ENCODE measurements around the gene SHC3. TPM values are rescaled to one million over a fixed set of nuclear protein-coding genes. Genes with fewer than 3 reads are reported as not detected.

The SHC3 gene
- total RNA-seq, 1 donor from 2014 or later: 1.1 TPM

- no peak for DNase-seq (ENCODE audit: low read depth)
Observed at GRCh38 chr9:89154218-89154617, 24.4 kb downstream of the SHC3 start.

- peak; percentile 87 for DNase-seq (ENCODE audit: low read depth)
Observed at GRCh38 chr9:89153232-89154017, 25.2 kb downstream of the SHC3 start.

- peak; percentile 63 for DNase-seq (ENCODE audit: low read depth)
Observed at GRCh38 chr9:89149726-89150125, 28.9 kb downstream of the SHC3 start.

- DNase-seq (ENCODE audit: low read depth): no peak
Observed at GRCh38 chr9:89145097-89145496, 33.5 kb downstream of the SHC3 start.

GRCh38 chr9:89144238-89144637 is 34.4 kb downstream of the SHC3 start:
- DNase-seq (ENCODE audit: low read depth): no peak

- DNase-seq (ENCODE audit: low read depth): no peak
Observed at GRCh38 chr9:89143266-89143665, 35.4 kb downstream of the SHC3 start.

- DNase-seq (ENCODE audit: low read depth): peak; percentile 58
Observed at GRCh38 chr9:89139455-89139854, 39.2 kb downstream of the SHC3 start.

GRCh38 chr9:89138463-89139390 is 39.9 kb downstream of the SHC3 start:
- peak; percentile 94 for DNase-seq (ENCODE audit: low read depth)

GRCh38 chr9:89137542-89138462 is 40.8 kb downstream of the SHC3 start:
- peak; percentile 94 for DNase-seq (ENCODE audit: low read depth)

- DNase-seq (ENCODE audit: low read depth): no peak
Observed at GRCh38 chr9:89135591-89136166, 42.9 kb downstream of the SHC3 start.

- no peak for DNase-seq (ENCODE audit: low read depth)
Observed at GRCh38 chr9:89134709-89135108, 43.9 kb downstream of the SHC3 start.

- no peak for DNase-seq (ENCODE audit: low read depth)
Observed at GRCh38 chr9:89122949-89123348, 55.7 kb downstream of the SHC3 start.

GRCh38 chr9:89120704-89121103 is 57.9 kb downstream of the SHC3 start:
- no peak for DNase-seq (ENCODE audit: low read depth)

GRCh38 chr9:89116805-89117192 is 61.8 kb downstream of the SHC3 start:
- DNase-seq (ENCODE audit: low read depth): no peak

- DNase-seq (ENCODE audit: low read depth): no peak
Observed at GRCh38 chr9:89116064-89116804, 62.4 kb downstream of the SHC3 start.

- DNase-seq (ENCODE audit: low read depth): no peak
Observed at GRCh38 chr9:89115426-89115825, 63.2 kb downstream of the SHC3 start.

GRCh38 chr9:89114741-89115140 is 63.9 kb downstream of the SHC3 start:
- no peak for DNase-seq (ENCODE audit: low read depth)

- no peak for DNase-seq (ENCODE audit: low read depth)
Observed at GRCh38 chr9:89113851-89114250, 64.8 kb downstream of the SHC3 start.

GRCh38 chr9:89112243-89112642 is 66.4 kb downstream of the SHC3 start:
- no peak for DNase-seq (ENCODE audit: low read depth)

GRCh38 chr9:89109666-89110065 is 69.0 kb downstream of the SHC3 start:
- DNase-seq (ENCODE audit: low read depth): peak; percentile 9

GRCh38 chr9:89107406-89107805 is 71.2 kb downstream of the SHC3 start:
- no peak for DNase-seq (ENCODE audit: low read depth)
